Measurements from ENCODE around the gene SKP2.
"Not testable (repeated sequence)": the region's sequence is repeated elsewhere in the genome, so short reads cannot be mapped to it uniquely, and the experiment has no call there.

SKP2 gene

DNA sequence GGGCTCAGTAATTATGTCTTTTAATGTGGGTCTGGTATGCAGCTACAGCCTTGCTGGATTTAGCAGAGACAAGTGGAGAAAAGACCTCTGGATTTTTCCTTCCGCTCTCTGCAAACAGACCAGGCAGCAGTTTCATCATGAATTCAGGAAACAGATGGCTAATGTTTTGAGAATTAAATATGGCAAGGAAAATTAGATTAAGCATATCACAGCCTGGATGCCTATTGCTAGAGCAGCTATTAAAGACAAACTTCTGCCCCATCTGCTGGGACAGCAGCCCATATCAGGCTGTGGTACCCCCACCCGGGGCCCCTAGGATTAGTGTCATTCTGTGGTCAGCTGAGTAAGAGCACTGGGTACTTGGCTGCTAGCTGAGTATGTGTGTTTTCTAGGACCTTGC lies 6.2 kb downstream of the SKP2 start:
- no peak for DNase-seq

DNA sequence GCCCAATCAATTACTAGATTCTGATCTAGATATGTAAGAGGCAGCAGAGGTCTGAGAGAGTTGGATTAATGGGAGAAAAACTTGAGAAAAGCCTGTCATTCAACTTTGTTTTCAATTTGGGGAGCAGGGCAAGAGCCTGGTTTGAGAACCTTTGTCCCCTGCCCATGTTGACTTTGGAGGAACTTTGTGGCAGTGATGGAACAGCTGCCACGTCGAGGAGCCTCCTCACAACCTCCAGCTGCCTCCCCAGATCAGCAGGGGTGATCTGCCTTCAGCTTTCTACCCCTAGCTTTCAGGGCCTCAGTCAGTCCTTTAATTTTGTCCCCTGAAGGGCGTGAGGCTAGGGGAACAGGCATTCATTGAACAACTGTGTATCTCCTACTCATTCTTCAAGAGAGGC lies 8.7 kb downstream of the SKP2 start:
- DNase-seq: no peak

GRCh38 chr5:36161361-36161760 lies 9.4 kb downstream of the SKP2 start:
- no peak for DNase-seq

GRCh38 chr5:36162810-36163486 lies 11.0 kb downstream of the SKP2 start:
- DNase-seq: no peak

- DNase-seq: no peak
Measured at GRCh38 chr5:36164461-36164860, 12.6 kb downstream of the SKP2 start.

DNA sequence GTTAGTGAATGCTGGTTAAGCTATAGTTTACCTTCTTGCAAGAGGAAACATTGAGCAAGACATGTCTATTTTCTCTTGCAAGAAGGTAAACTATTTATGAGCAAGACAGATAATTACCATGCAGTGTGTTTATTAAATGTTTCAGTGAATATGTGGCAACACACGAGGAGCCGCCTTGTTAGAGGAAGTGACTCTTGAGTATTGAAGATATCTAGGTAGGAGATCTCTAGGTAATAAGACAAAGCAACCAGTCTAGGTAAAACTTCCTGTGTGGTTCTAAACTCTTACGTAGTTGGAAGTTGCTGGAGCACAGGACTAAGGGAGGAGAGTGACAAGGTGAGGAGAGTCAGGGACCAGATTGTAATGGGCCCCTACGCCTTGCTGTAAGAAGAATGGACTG lies 16.8 kb downstream of the SKP2 start:
- no peak for DNase-seq

DNA sequence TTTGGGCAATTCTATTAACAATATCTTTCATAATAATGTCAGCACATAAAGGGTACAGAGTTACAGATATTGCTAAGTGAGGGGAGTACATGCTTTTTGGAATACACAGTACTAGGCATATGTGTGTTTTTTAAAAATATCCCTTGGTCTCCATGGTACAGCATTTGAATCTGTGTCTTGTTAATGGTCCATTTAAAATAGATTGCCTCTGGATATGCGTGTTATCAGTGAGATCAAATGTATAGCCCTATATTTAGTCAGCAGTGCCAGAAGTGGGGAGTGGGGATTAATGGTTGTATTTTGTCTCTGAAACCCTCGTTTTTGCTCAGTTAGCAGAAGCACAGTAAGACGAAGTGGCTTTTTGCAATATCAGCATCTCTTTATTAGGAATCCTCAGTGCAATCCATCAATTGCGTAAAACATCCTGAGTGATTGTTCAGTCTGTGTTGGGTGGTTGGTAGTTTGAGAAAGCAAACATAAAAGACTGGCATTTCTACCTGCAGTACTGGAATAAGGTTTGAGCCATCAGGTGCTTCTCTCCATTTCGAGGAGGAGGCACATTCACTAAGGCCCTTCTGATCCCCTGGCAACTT lies 19.0 kb downstream of the SKP2 start:
- no peak for DNase-seq

- no peak for DNase-seq
Measured at GRCh38 chr5:36172599-36172998, 20.7 kb downstream of the SKP2 start.

DNA sequence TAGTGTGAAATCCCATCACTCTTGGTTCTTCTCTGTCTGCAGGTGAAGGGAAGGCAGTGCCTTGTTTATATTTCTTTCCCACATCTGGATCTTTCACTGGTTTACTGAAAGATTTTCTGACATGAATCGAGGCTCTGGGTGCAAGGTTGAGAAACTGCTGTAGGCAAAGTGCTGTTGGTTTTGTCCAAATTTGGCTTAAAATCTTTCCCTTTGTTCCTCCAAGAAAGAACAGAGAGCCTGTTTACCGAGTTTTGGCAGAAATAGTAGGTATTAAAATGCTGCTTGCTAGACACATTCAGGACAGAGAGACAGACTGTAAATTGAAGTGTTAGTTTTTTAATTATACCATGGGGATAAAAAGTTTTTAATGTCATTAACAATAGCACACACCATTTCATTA lies 21.5 kb downstream of the SKP2 start:
- DNase-seq: no peak

DNA sequence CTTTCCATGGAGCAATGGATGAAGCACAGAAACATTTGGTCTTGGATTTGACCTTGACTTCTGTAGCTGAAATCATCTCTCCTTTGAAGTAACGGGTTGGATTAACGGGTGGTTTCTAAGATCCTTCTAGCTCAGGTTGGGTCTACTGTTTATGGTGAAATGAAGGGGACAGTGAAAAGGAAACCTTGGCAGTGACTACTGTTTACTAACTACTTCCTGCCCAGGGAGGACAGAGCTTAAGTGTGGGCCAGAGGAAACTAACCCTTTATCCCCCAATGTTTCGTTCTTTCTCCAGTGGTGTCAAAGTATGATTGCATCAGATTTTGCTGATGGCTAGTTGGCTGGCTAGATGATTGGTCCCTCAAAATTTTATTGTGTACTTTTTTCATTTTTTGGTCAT lies 22.2 kb downstream of the SKP2 start:
- DNase-seq: no peak

DNA sequence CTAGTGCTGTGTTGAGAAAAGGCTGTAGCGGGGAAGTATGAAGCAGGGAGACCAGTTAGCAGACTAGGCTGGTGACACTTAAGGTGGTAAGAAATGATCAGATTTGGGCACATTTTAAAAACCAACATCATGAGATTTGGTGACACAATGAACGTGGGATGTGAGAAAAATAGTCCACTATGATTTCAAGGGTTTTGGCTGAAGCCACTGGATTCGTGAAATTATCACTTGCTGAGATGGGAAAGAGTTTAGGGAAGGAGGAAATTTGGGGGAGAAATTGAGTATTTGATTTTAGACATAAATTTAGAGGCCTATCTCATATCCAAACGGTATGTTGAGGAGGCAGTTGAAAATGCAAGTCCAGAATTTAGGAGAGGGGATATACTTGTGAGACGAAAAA lies 23.1 kb downstream of the SKP2 start:
- DNase-seq: no peak

DNA sequence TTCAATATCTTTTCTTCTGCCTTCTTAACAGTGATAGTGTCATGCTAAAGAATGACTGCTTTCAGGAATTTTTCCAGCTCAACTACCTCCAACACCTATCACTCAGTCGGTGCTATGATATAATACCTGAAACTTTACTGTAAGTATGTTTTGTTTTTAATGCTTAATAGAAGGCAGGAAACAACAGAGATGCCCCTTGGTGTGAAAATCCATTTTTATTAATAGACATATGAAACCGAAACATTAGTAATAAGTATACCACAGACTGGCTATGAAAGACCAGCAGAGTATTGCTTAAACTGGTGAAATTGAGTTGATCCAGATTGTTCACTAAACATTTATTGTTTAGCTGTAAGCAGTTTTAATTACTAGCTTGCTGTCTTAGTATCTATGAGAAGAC lies 25.2 kb downstream of the SKP2 start:
- no peak for DNase-seq

DNA sequence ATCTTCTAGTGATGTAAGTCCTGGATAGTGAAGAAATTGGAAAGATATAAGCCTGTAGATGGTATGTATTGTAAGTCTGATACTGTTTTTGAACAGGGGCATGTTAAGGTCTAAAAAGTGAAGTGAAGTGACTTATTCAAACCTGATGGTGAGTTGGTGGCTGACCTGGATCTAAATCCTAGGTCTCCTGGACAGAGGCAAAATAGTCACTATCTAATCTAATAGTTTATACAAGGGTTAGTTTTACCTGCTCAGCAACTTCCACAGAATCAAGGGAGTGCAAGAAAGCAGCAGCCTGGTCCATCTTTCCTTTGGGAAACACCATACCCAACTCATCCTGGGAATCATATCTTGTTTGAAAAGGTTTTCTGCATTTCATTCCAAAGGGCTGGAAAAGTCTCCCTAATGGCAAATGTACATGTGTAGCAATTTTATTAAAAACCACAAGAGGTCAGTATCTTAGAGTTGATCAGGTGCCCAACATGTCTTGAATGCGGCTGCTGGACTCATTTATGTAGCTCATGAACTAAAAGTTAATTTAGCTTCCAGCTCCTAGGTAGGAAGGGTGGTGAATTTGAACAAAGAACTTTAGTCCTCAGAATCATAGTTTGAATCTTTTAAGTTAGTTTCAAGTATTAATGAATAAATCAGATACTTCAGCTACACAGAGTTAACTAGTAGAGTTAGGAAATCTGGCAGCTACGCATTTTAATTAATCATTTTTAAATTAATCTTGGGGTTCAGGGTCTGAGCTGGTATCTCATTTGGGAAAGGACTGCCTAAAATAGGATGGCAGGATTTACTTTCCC lies 26.0 kb downstream of the SKP2 start:
- no peak for DNase-seq

- DNase-seq: no peak
Measured at GRCh38 chr5:36178524-36178890, 26.6 kb downstream of the SKP2 start.

- no peak for DNase-seq
Measured at GRCh38 chr5:36179950-36180349, 28.0 kb downstream of the SKP2 start.

- DNase-seq: no peak
Measured at GRCh38 chr5:36180556-36181350, 28.8 kb downstream of the SKP2 start.

GRCh38 chr5:36181774-36182173 lies 29.9 kb downstream of the SKP2 start:
- DNase-seq: no peak

DNA sequence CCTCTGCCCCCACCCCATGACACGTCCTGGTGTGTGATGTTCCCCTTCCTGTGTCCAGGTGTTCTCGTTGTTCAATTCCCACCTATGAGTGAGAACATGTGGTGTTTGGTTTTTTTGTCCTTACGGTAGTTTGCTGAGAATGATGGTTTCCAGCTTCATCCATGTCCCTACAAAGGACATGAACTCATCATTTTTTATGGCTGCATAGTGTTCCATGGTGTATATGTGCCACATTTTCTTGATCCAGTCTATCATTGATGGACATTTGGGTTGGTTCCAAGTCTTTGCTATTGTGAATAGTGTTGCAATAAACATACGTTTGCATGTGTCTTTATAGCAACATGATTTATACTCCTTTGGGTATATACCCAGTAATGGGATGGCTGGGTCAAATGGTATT lies 32.5 kb downstream of the SKP2 start:
- DNase-seq: not testable (repeated sequence)

DNA sequence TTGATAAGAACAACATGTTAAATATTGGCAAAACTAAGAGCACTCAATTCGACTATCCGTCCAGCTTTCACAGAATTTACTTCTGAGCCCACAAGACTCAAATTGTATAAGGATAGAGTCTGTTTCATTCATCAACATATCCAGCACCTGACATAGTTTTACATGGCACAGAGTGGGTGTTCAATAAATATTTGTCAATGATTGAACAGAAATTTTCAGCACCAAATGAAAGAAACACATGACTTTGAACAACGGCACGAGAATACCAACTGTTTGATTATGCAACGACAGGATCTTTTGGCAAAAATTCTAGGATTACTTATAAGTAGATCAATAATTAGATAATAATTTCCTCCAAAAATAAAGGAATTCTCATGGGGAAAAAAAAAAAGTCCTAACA lies 41.8 kb downstream of the SKP2 start:
- no peak for DNase-seq

DNA sequence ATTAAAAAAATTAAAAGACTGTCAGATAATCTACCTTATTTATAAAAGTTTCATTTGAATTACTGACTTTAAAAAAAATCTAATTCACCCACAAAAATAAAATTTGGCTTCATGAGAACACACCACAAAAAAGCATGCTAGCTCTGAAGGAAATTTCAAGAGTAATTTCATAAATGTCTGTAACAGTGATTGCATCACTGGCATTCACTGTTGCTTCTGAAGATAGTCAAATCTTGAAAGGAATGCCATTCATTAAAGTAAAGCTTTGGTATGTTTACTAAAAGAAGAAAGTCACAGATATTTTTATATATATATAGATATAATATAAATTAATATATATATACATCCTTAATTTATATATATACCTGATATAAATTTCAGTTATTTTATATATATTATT lies 46.4 kb downstream of the SKP2 start:
- no peak for DNase-seq

DNA sequence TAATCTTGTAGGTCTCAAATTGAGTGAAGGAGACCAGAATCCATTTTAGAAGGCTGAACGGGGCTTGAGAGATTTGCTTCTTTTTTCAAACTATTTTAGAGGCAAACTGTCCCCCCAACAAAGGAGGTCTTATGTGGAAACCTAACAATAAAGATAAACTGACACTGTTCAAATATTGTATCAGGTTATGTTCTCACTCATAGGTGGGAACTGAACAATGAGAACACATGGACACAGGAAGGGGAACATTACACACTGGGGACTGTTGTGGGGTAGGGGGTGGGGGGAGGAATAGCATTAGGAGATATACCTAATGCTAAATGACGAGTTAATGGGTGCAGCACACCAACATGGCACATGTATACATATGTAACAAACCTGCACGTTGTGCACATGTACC lies 46.9 kb downstream of the SKP2 start:
- peak in 1 of 2 experiments; percentile 37 for DNase-seq

DNA sequence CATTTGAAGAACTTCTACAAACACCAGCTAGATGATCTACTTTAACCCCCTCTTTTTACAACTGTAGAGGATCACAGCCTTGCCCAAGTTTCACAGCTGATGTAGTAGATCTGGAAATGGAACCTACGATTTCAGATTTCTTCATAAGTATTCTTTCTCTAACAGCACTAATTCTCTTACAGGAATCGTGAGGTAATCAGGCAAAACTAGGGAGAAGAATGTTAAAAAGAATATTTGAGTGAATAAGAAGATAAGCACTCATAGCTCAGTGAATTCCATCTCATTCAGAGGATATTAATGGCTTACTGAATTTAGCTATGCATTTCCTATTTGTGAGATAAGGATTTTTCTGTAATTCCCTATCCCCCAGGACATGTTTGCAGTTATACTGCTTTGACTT lies 47.7 kb downstream of the SKP2 start:
- DNase-seq: no peak

- no peak for DNase-seq
Measured at GRCh38 chr5:36200513-36200912, 48.6 kb downstream of the SKP2 start.

Data from NCI-H1930 (cell line).